ENCODE results near the gene TRIM25.

Gene TRIM25

DNA sequence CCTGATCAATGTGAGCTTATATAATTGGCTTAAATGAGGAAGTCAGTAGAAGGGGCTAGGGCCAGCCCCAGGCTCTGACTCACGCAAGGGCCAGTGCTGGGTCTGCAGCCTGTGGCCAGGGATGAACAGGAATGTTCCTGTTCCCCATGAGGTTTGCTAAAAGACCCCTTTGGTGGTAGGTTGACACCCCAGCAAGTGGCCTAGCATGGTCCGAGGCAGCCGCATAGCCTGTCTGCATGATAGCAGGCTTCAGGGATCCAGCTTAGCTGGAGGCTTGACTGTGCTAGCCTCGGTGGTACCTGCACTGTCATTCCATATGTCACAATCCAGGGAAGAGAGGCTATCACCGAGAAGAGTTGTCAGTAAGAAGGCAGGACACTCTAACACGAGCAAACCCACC lies 23.5 kb downstream of the TRIM25 start:
- TF ChIP-seq, protein P1, sequence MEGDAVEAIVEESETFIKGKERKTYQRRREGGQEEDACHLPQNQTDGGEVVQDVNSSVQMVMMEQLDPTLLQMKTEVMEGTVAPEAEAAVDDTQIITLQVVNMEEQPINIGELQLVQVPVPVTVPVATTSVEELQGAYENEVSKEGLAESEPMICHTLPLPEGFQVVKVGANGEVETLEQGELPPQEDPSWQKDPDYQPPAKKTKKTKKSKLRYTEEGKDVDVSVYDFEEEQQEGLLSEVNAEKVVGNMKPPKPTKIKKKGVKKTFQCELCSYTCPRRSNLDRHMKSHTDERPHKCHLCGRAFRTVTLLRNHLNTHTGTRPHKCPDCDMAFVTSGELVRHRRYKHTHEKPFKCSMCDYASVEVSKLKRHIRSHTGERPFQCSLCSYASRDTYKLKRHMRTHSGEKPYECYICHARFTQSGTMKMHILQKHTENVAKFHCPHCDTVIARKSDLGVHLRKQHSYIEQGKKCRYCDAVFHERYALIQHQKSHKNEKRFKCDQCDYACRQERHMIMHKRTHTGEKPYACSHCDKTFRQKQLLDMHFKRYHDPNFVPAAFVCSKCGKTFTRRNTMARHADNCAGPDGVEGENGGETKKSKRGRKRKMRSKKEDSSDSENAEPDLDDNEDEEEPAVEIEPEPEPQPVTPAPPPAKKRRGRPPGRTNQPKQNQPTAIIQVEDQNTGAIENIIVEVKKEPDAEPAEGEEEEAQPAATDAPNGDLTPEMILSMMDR (IDR thresholded peaks at IDR 0.05; ENCODE audit: insufficient read depth, low read depth, low read length, missing control alignments) = no peak
- no peak for DNase-seq (ENCODE audit: low read depth)
- no peak overlapping the region for H3K4me3 ChIP-seq (ENCODE audit: low read length)

DNA sequence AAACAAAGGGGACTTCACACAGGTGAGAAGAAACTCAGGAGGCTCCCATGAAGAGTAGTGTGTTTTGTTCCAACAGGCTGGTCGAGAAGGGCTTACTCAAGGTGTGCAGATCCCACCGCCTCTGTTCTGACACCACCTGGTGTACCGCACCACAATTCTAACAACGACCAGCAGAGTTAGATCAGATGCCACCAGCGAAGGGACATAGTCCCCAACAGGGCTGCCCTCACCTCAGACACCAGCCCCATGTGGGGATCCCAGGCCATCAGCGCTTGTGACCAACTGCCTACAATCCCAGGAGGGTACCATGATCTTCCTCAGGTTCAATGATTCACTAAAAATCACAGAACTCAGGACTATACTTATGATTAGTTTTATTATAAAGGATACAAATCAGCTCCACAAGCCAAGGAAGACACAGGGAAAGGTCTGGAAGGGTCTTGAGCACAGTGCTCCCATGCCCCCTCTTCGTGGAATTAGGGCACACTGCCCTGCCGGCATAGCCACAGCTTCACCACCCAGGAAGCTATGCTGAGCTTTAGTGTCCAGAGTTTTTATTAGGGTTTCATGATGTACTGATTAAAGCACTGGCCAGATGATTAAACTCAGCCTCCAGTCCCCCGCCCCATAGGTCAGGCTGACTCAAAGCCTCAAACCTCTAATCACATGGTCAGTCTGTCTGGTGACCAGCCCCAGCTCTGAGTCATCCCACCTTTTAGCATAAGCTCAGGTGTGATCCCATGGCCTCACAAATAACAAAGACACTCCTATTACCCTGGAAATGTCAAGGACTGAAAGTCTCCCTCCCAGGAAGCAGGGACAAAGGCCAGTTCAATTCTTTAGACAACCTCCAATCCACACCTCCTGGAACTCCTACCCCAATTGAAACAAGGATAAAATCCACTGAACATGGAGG lies 26.0 kb downstream of the TRIM25 start:
- TF ChIP-seq, protein P1 (IDR thresholded peaks at IDR 0.05; ENCODE audit: insufficient read depth, low read depth, low read length, missing control alignments) = no peak
- peak; percentile 14 for DNase-seq (ENCODE audit: low read depth)
- H3K4me3 ChIP-seq (ENCODE audit: low read length) = no peak overlapping the region

DNA sequence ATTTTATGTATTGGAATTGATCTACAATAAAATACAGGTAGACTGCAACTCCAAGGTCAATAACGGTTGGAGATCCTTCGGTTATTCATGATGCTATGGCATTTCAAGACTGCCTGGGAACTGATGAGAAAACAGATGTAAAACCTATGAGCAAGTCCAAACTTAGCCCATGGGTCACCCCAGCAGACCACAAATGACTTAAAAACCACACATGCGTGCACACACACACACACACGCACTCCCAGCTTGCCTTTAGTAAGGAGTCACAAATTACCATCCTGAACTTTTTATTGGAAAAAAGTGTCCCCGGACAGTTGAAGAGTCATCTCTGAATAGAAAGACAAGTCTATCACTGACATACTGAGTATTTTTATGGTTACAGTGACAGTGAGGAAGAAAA lies 26.7 kb downstream of the TRIM25 start:
- H3K4me3 ChIP-seq (ENCODE audit: low read length) = no peak overlapping the region
- TF ChIP-seq, protein P1 (IDR thresholded peaks at IDR 0.05; ENCODE audit: insufficient read depth, low read depth, low read length, missing control alignments) = no peak
- DNase-seq (ENCODE audit: low read depth) = no peak

DNA sequence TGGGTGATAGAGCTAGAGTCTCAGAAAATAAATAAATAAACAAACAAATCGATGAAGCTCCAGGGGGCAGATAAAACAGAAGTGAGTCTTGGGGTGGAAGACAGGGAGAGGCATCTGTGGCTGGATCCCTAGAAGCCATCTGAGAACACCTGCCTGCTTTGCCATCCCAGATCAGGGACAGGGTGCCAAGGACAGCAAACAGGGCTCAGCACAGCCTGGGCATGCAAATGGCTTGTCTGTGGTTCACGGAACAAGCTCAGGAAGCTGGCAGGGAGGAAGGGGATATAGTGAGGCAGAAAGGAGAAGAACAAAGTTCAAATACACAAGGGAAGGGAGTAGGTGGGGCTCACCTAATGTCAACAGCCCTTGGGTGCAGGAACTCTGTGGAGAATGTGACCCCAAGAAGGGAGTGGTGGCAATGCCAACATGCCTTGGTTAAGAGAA lies 27.5 kb downstream of the TRIM25 start:
- DNase-seq (ENCODE audit: low read depth) = no peak
- TF ChIP-seq, protein P1 (IDR thresholded peaks at IDR 0.05; ENCODE audit: insufficient read depth, low read depth, low read length, missing control alignments) = no peak
- no peak overlapping the region for H3K4me3 ChIP-seq (ENCODE audit: low read length)

DNA sequence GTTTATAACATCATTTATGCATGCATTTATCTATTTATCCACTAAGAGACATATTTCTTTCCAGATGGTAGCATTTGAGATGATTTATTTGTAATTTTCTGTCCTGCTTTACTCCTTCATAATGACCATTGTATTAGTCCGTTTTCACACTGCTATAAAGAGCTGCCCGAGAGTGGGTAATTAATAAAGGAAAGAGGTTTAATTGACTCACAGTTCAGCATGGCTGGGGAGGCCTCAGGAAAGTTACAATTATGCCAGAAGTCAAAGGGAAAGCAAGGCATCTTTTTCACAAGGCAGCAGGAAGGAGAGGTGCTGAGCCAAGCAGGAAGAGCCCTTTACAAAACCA lies 28.6 kb downstream of the TRIM25 start:
- TF ChIP-seq, protein P1 (IDR thresholded peaks at IDR 0.05; ENCODE audit: insufficient read depth, low read depth, low read length, missing control alignments) = no peak
- H3K4me3 ChIP-seq (ENCODE audit: low read length) = no peak overlapping the region
- DNase-seq (ENCODE audit: low read depth) = no peak

DNA sequence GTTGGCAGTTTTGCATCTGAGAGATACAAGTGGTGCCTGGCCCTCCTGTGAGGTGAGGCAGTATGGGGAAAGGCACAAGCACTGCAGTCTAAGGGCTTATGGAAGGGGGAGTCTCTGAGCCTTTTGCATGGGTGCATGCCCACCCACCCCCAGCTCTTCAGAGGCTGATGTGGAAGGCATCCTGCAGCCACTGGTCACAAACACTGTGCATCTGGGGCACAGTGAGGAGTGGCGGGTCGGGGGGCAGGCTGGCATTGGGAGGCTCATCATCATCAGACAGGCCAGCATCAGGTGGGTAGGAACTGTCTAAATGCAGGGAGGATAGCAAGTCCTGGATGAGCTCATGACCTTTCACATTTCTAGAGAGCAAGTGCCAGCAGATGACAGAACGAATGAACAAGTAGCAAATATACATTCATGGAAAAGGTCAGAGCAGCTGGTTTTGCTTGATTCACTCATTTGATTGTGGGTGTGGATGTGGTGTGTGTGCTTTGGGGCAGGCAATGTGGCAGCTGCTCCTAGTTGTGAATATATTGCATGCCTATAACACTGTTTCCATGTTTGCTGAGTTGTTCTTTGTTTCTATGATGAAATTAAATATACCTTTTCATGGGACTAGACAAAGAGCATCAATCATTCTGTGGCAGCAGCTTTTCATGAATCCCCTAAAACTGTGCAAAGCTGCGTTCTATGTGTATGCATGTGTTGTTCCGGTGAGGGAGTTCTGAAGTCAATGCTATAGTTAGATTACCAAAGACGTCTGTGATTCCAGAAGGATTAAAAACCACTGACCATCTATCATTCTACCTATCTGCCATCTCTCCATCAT lies 29.2 kb downstream of the TRIM25 start:
- TF ChIP-seq, protein P1 (IDR thresholded peaks at IDR 0.05; ENCODE audit: insufficient read depth, low read depth, low read length, missing control alignments) = no peak
- H3K4me3 ChIP-seq (ENCODE audit: low read length) = no peak overlapping the region
- DNase-seq (ENCODE audit: low read depth) = no peak
